Thyroid gland (tissue), 4 donors: ENCODE measurements around the gene CCDC85C. TPM values are rescaled to one million over a fixed set of nuclear protein-coding genes. Genes with fewer than 3 reads are reported as not detected.

Source experiments
- DNase-seq, 2 donors: peaks; one replicate each; pipeline ENCODE4 v3.0.0-alpha.2; 2019
- H3K27ac ChIP-seq, 3 donors: fragments of 200-600 bp; sonication (generic); 1 replicate in 2 of 3; 2 replicates in 1 of 3; pipeline ENCODE4 v1.5.1; 2016 to 2019; ENCODE audit warnings: mild to moderate bottlenecking in 1 of 3, moderate library complexity in 1 of 3
- H3K27me3 ChIP-seq: fragments of 200-600 bp; sonication (generic); one replicate; pipeline ENCODE4 v1.5.1; 2019
- H3K36me3 ChIP-seq, 2 donors: fragments of 200-600 bp; sonication (generic); one replicate each; pipeline ENCODE4 v1.5.1; 2016 to 2019
- H3K4me1 ChIP-seq, 2 donors: fragments of 200-600 bp; sonication (generic); one replicate each; pipeline ENCODE4 v1.5.1; 2017 to 2019
- H3K4me3 ChIP-seq, 3 donors: fragments of 200-600 bp; sonication (generic); replicated peaks in 1 of 3; 1 replicate in 2 of 3; 2 replicates in 1 of 3; pipeline ENCODE4 v1.5.1; 2016; ENCODE audit warnings: mild to moderate bottlenecking in 1 of 3
- H3K9me3 ChIP-seq: fragments of 200-600 bp; sonication (generic); one replicate; pipeline ENCODE4 v1.5.1; 2017
- POLR2A ChIP-seq, 2 donors: fragments of 450-650 bp; IDR thresholded peaks; one replicate each; pipeline ENCODE4 v1.6.1; 2017; ENCODE audit warnings: antibody characterized with exemption in 2 of 2, mild to moderate bottlenecking in 2 of 2, moderate library complexity in 1 of 2
- WGBS, 2 donors: methylation state at CpG; one replicate each; pipeline ENCODE4 v1.1.5; 2017; 5-methylcytosine and 5-hydroxymethylcytosine counted together
- intact Hi-C: fragments of 100-400 bp; cut with DNase I; formaldehyde crosslinking; loops from one replicate; pipeline ENCODE4 v1.15.1; 2023
- total RNA-seq, 4 donors: library from RNA; depleted of rRNA; stranded (reverse); fragments of >200 nt; gene quantifications; one replicate each; pipeline ENCODE4 v1.2.3, GENCODE V29; 2016
- TF ChIP-seq, protein P1 (sequence below), 6 experiments: fragments of 200-600 bp in 3 of 6; fragments of 450-650 bp in 3 of 6; sonication (generic) in 3 of 6; IDR thresholded peaks; one replicate each; pipeline ENCODE4 v1.5.1; 2016 to 2019; ENCODE audit warnings: antibody characterized with exemption in 6 of 6, mild to moderate bottlenecking in 2 of 6, inconsistent platforms in 1 of 6, moderate library complexity in 1 of 6

Gene CCDC85C
- total RNA-seq, 4 donors from 2014 or later, result 8.6 to 28.3 (median 17.3) TPM

DNA sequence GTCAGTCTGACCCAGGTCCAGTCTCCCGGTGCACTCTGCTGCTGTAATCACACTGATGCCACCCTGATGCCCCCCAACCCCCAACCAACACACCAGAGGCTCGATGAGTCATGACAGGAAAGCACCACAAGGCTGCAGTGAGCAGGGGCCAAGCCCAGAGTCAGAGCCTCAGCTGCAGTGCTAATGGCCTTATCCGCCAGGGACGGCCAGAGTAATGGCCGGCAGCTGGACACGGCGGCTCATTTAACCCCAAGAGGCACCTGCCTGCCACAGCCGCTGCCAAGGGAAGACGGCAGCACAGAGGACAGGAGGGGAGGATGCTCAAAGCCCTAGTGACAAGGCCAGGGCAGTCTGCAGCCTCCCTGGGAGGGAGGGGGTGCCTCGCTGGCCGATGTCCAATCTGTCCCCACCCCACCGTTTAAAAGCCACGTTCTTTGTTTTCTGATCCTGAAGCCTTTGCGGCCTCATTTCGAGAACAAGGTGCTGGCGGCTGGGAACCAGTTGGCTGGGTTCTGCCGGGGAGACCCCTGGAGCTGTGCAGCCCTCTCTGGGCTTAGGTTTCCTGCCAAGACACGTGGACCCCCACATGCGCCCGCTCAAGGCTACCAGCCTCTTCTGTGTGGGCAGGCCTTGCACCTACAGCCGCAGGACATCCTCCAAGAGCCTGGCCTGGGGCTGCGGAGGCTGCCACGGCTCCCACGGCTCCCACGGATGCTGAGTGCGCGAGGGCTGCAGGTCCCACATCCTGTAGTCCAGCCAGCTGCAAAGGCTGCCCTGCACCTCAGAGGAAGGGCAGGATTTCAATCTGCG, 13.1 kb downstream of the CCDC85C start:
- no peaks in the 10 kb centered on the region for H3K27me3 ChIP-seq
- no peaks in the 10 kb centered on the region for H3K36me3 ChIP-seq
- no peak for DNase-seq
- no peak for TF ChIP-seq POLR2A (IDR thresholded peaks at IDR 0.05)
- TF ChIP-seq, protein P1, sequence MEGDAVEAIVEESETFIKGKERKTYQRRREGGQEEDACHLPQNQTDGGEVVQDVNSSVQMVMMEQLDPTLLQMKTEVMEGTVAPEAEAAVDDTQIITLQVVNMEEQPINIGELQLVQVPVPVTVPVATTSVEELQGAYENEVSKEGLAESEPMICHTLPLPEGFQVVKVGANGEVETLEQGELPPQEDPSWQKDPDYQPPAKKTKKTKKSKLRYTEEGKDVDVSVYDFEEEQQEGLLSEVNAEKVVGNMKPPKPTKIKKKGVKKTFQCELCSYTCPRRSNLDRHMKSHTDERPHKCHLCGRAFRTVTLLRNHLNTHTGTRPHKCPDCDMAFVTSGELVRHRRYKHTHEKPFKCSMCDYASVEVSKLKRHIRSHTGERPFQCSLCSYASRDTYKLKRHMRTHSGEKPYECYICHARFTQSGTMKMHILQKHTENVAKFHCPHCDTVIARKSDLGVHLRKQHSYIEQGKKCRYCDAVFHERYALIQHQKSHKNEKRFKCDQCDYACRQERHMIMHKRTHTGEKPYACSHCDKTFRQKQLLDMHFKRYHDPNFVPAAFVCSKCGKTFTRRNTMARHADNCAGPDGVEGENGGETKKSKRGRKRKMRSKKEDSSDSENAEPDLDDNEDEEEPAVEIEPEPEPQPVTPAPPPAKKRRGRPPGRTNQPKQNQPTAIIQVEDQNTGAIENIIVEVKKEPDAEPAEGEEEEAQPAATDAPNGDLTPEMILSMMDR (IDR thresholded peaks at IDR 0.05), result no peak
- WGBS, 2 donors, result 61 to 75% methylated on average over 17 to 21 of the region's 28 CpGs
- no peak overlapping the region for H3K27ac ChIP-seq
- H3K4me3 ChIP-seq, result no peak overlapping the region
- no peaks in the 10 kb centered on the region for H3K9me3 ChIP-seq
- H3K4me1 ChIP-seq, result peaks cover 17 to 37% of the 10 kb centered on the region in 2 donors
- intact Hi-C loops, result no loop called here

- H3K36me3 ChIP-seq, result no peaks in the 10 kb centered on the region
- H3K27me3 ChIP-seq, result no peaks in the 10 kb centered on the region
- TF ChIP-seq, protein P1 (IDR thresholded peaks at IDR 0.05), result no peak
- no peak for TF ChIP-seq POLR2A (IDR thresholded peaks at IDR 0.05)
- WGBS, 2 donors, result 81 to 82% methylated on average over 9 to 16 of the region's 17 CpGs
- intact Hi-C loops, result no loop called here
- H3K4me1 ChIP-seq, result peaks cover 7 to 26% of the 10 kb centered on the region in 2 donors
- no peak for DNase-seq
- no peak overlapping the region for H3K4me3 ChIP-seq
- H3K9me3 ChIP-seq, result no peaks in the 10 kb centered on the region
- no peak overlapping the region for H3K27ac ChIP-seq
Measured at GRCh38 chr14:99589651-99590530, 14.1 kb downstream of the CCDC85C start.

- H3K27ac ChIP-seq, result no peak overlapping the region
- WGBS, 2 donors, result 70 to 83% methylated on average over 15 to 18 of the region's 18 CpGs
- DNase-seq, result no peak
- no peaks in the 10 kb centered on the region for H3K9me3 ChIP-seq
- no peak overlapping the region for H3K4me3 ChIP-seq
- H3K27me3 ChIP-seq, result no peaks in the 10 kb centered on the region
- H3K36me3 ChIP-seq, result no peaks in the 10 kb centered on the region
- intact Hi-C loops, result no loop called here
- TF ChIP-seq, protein P1 (IDR thresholded peaks at IDR 0.05), result no peak
- peaks cover 0 to 18% of the 10 kb centered on the region in 2 donors for H3K4me1 ChIP-seq
Measured at GRCh38 chr14:99589031-99589441, 15.0 kb downstream of the CCDC85C start.

GRCh38 chr14:99587460-99588278, 16.3 kb downstream of the CCDC85C start:
- intact Hi-C loops, result no loop called here
- no peak for TF ChIP-seq POLR2A (IDR thresholded peaks at IDR 0.05)
- TF ChIP-seq, protein P1 (IDR thresholded peaks at IDR 0.05), result no peak
- no peak overlapping the region for H3K27ac ChIP-seq
- WGBS, 2 donors, result 78 to 91% methylated on average over 9 to 11 of the region's 18 CpGs
- H3K36me3 ChIP-seq, result no peaks in the 10 kb centered on the region
- H3K4me1 ChIP-seq, result peaks cover 0 to 13% of the 10 kb centered on the region in 2 donors
- no peaks in the 10 kb centered on the region for H3K9me3 ChIP-seq
- no peaks in the 10 kb centered on the region for H3K27me3 ChIP-seq
- DNase-seq, result no peak
- no peak overlapping the region for H3K4me3 ChIP-seq
